ENCODE data around the gene ARMC3.

Gene ARMC3

DNA sequence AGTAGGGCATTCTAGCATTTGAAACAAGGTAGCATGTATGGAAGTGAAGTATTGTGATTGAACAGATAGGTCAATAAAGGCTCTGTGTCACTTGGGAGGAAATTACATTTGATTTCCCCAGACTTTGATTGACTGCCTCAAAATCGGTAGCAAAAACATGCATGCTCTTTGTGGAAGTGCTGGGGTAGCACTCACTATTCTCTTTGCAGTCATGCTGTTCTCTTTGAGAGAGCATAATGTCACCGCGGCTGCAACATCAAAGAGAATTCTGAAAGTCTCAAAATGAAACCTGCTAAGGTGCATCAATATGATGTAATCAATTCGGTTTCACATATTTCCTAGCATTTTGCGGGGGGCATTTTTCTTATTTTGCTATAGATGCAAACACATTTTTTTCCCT lies 64.2 kb downstream of the ARMC3 start:
- DNase-seq (ENCODE audit: low read depth), result peak; percentile 0

DNA sequence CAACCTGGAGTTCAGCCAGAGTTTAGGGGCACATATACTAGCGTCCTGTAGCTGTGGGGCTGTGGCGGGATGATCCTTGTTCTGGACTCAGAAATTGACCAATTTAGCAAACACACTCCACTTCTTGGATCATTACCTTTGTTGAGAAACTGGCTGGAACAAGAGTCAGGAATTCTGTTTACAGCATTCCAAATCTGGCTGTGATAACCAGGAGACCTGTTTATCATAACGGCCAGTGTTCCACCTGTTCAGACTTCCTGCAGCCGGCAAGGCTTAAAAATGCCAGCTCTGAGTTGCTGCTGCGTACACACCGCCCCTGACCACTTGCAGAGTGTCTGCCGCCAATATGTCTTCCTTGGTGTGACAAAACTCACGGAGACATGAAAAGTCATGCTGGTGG lies 64.8 kb downstream of the ARMC3 start:
- DNase-seq (ENCODE audit: low read depth), result no peak

DNA sequence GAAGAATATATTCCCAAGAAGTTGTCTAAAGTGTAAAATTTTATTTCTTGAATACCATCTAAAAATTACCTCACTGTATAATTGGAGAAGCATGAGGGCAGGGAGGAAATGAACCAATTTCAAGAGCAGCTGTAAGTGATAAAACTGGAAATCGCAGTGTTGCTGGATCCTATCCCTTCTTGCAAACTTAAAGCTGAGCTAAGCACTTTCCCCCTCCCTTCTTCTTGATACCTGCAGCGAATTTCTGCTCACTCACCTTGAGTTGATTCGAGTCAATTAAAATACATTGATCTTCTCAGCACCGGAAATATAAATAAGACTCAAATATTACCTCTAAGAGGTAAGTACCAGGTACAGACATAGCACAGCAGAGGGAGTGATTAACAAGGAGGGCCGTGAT lies 65.5 kb downstream of the ARMC3 start:
- no peak for DNase-seq (ENCODE audit: low read depth)

DNA sequence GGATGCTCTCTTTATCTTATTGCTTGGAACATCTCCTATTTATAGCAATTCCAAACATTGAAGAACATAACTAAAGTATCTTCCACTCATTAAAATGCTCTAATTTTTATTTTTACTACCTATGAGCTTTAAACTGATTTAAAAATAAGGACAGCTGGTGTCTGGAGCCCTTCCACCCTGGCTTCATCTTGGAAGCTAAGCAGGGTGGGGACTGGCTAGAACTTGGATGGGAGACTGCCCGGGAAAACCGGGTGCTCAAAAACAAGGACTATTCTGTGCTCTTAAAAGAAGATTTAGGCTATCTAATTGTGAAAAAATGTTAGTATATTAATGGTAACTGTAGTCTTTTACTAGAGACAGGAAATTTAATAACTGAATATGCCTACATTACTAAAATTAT lies 69.2 kb downstream of the ARMC3 start:
- DNase-seq (ENCODE audit: low read depth), result no peak

DNA sequence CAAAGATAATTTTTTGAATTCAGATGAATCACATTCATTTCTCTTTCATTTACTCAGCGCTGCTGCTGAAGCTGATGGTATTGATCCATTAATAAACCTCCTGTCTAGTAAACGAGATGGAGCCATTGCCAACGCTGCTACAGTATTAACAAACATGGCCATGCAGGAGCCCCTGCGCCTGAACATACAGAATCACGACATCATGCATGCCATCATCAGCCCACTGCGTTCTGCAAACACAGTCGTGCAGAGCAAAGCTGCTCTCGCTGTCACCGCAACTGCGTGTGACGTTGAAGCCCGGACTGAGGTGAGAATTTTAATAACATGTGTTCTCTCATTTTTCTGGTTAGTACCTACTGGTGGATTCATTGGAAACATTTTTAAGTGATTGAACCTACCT lies 70.2 kb downstream of the ARMC3 start:
- DNase-seq (ENCODE audit: low read depth), result no peak

DNA sequence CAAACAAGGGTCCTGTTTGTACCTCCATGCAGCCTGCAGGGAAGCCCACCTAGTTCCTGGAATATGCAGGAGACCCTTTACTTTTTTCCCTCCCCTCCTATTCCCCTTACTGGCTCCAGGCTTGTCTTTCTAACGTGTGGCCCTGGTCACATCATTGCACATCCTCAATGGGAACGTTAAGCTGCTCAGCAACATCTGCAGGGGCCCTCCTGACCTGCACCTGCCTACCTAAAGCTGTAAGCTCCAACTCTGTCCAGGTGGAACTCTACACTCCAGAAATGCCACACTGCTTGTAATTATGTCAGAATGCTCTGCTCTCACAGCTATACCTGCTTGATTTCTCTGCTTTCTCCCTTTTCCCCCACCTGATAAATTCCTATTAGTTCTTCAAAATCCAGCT lies 72.1 kb downstream of the ARMC3 start:
- no peak for DNase-seq (ENCODE audit: low read depth)

DNA sequence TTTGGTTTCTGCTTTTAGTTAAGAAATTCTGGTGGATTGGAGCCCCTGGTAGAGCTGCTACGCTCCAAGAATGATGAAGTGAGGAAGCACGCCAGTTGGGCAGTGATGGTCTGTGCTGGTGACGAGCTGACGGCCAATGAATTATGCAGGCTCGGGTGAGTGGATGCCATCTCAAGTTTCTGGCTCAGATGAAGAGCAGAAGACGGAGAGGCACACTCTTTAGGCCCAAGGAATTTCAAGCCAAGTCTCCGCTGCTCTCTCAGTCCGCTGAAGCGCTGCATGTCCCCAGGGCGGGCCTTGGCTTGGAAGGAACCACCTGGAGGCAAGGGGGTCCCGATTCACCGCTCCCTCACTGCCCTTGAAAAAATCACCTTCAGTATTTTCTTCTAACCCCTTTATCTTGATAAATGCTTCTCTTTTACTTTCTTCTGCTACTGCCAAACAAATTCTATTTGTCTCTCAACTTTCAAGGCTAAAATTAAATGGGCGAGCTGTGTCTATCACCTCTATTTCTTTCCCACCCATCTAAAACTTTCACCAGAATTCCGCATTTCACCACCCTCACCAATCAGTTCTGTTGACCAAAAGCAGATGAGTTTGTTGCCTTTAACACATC lies 74.2 kb downstream of the ARMC3 start:
- no peak for DNase-seq (ENCODE audit: low read depth)

DNA sequence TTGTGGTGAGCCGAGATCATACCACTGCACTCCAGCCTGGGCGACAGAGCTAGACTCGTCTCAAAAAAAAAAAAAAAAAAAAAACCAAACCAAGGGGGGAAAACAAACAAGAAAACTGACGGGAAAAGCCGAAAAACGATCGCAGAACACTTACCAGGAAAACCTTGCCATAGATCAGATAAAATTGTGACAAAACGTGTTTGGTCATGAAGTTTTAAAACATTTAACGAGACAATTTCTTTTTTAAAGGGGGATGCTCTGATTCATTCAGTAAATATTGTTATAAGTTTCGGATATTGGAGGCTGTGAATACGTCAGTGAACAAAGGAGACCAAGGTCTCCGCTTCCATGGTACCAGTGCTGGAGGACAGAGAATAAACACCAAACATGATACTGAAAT lies 77.3 kb downstream of the ARMC3 start:
- DNase-seq (ENCODE audit: low read depth), result no peak

DNA sequence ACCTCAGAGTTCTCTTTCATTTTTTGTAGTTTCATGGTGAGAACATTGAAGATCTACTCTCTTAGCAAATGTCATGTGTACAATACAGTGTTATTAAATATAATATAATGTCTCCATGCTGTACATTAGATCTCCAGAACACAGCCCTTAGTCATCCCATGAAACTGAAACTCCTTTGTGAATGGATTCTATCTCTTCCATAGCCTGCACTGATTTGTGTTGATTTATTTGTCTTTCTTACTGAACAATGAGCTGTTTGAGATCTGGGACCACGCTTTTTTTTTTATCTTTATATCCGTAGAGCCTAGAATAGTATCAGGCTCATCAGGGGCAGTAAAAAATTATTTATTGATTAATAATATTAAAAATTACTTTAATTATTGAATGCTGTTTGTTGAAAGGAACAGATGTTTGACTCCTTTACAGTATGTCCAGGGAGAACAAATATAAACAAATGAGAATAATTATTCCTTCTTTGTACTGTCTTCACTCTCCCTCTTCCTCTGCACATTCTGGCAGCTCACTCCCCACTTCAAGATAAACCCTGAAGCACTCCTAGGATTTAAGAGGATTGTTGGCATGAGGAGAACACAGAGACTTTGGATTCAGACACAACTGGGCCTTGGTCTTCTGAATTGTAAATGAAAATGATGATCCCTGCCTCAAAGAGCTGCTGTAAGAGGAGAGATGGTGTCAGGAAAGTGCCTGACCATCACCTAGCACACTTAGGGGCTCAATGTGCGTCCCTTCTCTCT lies 85.9 kb downstream of the ARMC3 start:
- no peak for DNase-seq (ENCODE audit: low read depth)

DNA sequence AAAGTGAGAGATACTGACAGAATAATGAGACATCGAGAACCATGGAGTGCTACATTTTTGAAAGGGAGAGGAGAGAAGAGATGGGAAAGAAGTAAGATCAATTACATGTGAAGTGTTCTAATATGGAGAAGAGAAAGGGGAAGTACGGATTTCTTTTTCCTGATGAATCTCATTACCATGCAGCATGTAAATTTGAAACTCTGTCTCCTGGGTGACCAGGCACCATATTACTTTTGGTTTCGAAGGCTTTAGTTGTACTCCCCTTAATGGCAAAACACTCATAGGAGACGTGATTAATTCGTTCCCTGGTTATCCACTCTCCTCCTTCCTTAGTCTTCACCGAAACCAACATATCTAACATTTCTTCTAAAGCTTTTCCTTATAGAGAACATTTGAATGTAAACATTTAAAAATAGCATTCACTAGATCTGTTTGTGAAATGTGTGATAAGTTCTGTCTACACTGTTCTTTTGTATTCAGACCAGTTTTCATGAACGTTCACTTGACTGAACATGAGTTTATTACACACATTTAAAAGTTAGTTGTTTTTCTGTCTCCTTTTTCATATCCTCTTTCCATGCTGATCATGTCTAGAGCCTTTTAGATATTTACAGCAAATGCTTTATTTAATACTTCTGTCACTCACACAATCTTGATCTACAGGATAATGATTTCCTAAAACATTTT lies 87.3 kb downstream of the ARMC3 start:
- DNase-seq (ENCODE audit: low read depth), result no peak

DNA sequence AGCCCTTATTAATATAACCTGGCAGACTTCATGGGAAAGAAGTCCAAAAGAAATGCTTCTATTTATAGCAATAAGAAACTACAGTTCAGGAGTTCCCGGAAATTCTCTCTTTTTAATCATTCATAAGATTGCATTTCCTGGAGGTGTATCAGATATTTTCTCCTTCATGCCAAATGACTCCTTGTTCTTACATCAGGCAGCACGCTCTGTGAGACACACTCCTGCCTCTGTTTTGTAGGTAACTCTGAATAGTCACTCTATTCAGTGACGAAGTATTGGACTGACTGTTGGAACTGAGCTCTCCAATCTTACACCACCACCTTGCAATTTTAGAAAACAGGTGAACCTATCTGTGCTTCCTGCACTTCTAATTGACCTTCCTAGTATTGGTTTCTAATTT lies 88.8 kb downstream of the ARMC3 start:
- no peak for DNase-seq (ENCODE audit: low read depth)

DNA sequence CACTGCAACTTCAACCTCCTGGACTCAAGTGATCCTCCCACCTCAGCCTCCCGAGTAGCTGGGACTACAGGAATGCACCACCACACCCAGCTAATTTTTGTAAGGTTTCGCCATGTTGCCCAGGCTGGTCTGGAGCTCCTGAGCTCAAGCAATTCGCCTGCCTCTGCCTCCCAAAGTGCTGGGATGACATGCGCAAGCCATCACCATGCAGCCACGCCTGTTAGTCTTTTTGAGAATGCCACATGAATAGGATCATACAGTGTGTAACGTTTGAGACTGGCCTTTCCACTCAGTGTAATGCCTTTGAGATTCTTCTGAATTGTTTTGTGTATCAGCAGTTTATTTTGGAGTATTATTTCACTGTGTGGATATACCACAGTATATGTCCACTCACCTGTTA lies 91.8 kb downstream of the ARMC3 start:
- no peak for DNase-seq (ENCODE audit: low read depth)

DNA sequence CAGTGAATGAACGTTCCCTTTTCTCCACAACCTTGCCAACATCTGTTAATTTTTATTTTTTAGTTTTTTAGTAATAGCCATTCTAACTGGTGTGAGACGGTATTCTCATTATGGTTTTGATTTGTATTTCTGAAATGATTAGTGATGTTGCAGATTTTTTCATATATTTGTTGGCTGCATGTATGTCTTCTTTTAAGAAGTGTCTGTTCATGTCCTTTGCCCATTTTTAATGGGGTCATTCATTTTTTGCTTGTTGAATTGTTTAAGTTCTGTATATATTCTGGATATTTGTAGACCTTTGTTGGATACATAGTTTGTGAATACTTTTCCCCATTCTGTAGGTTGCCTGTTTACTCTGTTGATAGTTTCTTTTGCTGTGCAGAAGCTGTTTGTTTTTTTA lies 93.6 kb downstream of the ARMC3 start:
- no peak for DNase-seq (ENCODE audit: low read depth)

DNA sequence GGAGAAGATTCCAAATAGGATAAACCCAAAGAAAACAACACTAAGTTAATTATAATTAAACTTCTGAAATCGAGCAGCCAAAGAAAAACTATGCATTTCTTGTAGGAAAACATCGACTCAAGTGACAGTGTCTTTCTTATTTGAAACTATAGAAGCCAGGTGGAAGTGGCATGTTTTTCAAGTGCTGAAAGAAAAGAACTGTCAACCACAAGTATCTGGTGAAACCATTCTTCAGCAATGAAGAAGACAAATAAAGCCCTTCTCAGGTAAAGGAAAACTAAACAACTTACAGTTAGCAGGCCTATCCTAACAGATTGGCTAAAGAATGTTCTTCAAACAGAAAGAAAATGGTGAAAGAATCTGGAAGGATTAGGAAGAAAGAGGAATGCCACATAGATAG lies 96.1 kb downstream of the ARMC3 start:
- no peak for DNase-seq (ENCODE audit: low read depth)

DNA sequence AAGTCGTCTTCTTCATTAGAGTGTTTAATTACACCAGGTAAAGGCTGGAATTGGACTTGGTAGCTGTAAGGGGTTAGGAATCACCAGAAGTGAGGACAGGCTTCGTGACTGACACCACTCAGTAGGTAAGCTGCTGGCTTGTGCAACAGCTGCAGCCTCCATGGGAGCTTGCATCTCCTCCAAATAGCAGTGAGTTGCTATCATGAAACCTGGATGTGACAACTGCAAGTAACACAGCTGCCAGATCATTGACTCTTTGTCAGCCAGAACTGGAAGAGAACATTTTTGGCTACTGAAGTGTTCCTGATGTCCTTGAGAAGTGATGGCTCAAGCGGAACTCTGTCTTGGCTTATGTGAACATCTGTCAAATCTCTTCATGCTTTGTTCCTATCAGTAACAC lies 103.5 kb downstream of the ARMC3 start:
- no peak for DNase-seq (ENCODE audit: low read depth)

DNA sequence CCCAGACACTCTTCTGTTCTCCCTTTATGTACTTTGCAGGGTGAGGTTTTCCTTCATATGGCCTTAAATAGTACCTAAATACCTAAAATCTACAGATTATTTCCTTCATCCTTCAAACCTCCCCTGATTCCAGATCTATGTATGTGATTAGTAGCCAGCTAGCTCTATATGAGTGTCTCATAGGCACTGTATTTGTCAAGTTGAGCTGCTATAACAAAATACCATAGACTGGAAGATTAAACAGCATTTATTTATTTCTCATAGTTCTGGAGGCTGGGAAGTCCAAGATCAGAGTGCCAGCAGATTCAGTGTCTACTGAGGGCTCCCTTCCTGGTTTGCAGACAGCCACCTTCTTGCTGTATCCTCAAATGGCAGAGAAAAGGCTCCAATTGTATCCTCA lies 106.9 kb downstream of the ARMC3 start:
- DNase-seq (ENCODE audit: low read depth), result no peak

DNA sequence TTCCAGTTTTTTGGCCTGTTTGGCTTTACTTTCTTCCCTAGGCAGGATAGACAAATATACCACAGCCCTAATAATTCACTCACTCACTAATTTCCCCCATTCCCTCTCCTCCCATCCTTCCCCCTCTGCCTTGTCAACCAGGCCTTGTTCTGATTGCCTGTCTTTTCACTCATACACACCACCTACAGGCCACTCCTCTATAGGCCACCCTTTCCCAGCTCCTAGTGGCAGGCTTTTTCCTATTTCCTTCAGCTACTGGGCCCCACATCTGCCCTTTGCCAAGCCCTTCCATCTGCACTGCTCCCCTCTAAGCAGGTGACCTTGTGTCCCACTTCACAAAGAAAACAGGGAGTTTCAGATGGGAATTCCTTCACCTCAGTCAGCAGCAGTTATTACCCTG lies 107.7 kb downstream of the ARMC3 start:
- no peak for DNase-seq (ENCODE audit: low read depth)

DNA sequence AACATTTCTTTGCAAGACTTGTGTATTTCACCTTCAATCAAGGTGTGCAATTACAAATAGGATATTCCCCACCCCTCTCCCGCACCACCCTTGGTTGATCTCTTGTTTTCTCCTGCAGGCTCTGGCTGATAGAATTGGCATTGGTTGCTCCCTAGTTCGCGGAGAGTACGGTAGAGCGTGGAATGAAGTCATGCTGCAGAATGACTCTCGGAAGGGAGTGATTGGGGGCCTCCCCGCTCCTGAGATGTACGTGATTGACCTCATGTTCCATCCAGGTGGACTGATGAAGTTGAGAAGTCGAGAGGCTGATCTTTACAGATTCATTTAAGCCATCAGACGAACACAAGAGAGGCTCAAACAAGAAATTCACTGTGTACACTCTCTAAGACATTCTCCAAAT lies 109.3 kb downstream of the ARMC3 start:
- no peak for DNase-seq (ENCODE audit: low read depth)

DNA sequence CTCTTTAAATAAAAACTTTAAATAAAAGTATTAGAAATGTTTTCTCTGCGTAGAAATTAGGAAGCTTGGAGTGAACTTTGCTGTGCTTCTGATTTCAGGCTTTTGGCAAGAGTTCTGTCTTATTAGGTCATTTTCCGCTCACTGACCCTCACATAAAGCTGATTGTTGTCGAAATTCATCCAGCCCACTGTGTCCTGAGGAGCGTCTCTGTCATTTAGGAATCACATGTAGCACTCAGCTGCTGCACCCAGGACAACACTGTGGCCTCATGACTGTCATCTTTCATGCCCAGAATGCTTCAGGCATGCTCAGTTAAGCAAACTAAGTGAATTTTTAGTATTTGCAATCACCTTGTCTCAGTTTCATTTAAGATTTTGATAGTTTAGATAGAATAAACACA lies 109.7 kb downstream of the ARMC3 start:
- no peak for DNase-seq (ENCODE audit: low read depth)

DNA sequence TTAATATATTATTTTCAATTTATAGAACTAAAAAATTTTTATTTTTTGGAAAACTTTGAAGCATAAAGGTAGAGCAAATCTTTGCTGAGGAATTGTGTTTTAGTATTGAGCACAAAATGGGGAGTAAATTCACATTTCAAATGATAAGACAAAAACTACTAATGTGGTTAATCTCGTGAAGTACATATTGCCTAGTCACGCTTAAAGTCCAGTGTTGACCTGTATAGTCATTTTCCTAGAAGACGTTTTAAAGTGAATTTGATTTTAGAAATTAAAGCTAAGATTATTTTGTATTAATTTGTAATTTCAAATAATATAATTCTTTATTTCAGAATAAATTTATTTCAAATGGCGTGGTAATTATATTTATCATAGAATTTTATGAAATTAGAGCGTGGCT lies 110.3 kb downstream of the ARMC3 start:
- no peak for DNase-seq (ENCODE audit: low read depth)

DNA sequence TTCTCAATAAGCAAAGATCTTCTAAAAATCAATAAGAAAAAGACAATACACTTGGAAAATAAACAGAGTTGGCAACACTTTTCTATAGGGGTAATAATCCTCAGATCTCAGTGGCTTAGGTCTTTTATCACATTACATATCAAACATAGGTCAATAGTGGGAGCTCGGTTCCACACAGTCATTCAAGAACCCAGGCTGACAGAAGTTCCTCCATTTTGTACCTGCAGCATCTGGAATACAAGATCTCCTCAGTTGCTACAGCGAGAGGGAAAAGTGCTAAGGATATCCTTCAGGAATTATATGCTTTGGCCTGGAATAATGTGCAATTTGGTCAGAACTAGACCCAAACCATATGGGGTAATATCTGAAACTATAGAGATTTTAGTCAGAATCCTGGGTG lies 112.1 kb downstream of the ARMC3 start:
- no peak for DNase-seq (ENCODE audit: low read depth)

DNA sequence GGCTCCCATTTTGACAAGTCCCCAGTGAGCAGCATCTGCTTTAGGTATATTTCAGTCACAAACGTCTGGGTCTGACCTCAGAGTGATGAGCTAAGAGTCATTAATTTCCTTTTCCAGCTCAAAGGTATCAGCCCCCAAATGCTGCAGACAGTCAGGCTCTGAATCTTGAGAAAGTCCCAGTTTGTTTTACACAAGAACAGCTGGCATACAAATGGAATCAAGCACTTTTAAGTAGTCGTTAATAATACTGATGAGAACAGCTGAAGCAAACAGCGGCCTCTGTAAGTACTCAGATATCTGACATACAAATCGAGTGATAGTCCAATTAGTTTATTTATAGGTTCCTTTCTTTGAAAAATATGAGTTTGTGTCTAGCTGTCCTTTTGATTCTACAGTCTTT lies 118.2 kb downstream of the ARMC3 start:
- DNase-seq (ENCODE audit: low read depth), result no peak

DNA sequence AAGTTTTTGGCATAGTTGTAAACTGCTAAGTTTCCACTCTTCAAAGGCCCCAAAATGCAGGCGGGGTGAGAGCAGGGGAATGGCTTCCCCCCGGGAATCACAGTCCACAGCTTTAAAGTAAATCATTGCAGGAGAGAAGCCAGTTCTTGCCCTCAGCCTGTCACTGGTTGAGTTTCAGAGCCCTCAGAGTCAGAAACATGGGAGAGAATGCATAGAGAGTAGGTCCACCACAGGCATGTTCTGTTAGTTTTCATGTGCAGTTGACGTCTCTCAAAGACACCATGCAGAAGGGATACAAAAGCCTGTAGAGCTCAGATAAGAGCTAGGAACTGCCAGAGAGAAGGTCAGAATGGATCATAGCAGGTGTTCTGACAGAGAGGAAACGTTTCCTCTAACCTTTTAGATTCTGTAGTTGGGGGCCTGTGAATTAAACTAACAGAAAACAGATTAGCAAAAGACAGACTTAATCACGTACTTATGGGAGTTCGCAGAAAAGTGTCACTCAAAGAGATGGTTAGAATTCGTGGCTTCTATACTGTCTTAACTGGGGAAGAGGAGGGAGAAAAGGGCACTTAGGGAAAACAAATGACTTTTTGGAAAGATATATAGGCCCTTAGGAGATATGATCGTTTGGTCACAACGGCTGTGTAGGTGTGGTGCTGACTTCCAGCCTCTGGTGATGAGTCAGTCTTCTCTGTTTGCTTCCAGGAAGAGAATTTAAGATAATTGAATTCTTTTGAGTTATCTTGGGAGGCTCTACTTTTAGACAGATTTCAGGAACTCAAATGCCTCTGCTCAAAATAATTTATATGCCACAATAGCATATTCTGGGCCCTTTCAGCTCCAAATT lies 119.6 kb downstream of the ARMC3 start:
- no peak for DNase-seq (ENCODE audit: low read depth)

Data from activated T-helper 9 cell treated with anti-CD3 and anti-CD28 coated beads, Interleukin-2, amount 50 U/mL, for 16 hours (primary cell).